Measurements from ENCODE around the gene ST14. TPM values are rescaled to one million over a fixed set of nuclear protein-coding genes. Genes with fewer than 3 reads are reported as not detected.
"Not testable (repeated sequence)": the region's sequence is repeated elsewhere in the genome, so short reads cannot be mapped to it uniquely, and the experiment has no call there.

Gene ST14
- total RNA-seq, 1 donor from 2014 or later = 0.10 TPM

- DNase-seq (ENCODE audit: low spot score) = no peak
- Mint-ChIP-seq H3K4me1 (ENCODE audit: low read depth) (no peaks in the 10 kb centered on the region), H3K36me3 (ENCODE audit: low read depth) (peaks cover 8% of the 10 kb centered on the region), H3K4me3 (ENCODE audit: unreplicated experiment) (no peak overlapping the region), H3K27ac (ENCODE audit: unreplicated experiment) (no peak overlapping the region), H3K9me3 (ENCODE audit: low read depth) (peaks cover 8% of the 10 kb centered on the region), H3K27me3 (ENCODE audit: low read depth) (no peaks in the 10 kb centered on the region)
- TF ChIP-seq CTCF (IDR thresholded peaks at IDR 0.05) = no peak
These were observed 87.7 kb downstream of the ST14 start for GRCh38 chr11:130247319-130247718.

GRCh38 chr11:130249371-130249770 is 89.8 kb downstream of the ST14 start:
- Mint-ChIP-seq H3K4me1 (ENCODE audit: low read depth) (no peaks in the 10 kb centered on the region), H3K9me3 (ENCODE audit: low read depth) (peaks cover 12% of the 10 kb centered on the region), H3K27me3 (ENCODE audit: low read depth) (no peaks in the 10 kb centered on the region), H3K27ac (ENCODE audit: unreplicated experiment) (no peak overlapping the region), H3K4me3 (ENCODE audit: unreplicated experiment) (no peak overlapping the region), H3K36me3 (ENCODE audit: low read depth) (peaks cover 10% of the 10 kb centered on the region)
- no peak for DNase-seq (ENCODE audit: low spot score)
- TF ChIP-seq CTCF (IDR thresholded peaks at IDR 0.05) = no peak

GRCh38 chr11:130249929-130250328 is 90.3 kb downstream of the ST14 start:
- not testable (repeated sequence) for H3K27me3 Mint-ChIP-seq (ENCODE audit: low read depth); DNase-seq (ENCODE audit: low spot score)
- H3K36me3 Mint-ChIP-seq (ENCODE audit: low read depth) = peaks cover 10% of the 10 kb centered on the region

GRCh38 chr11:130251763-130252162 is 92.2 kb downstream of the ST14 start:
- not testable (repeated sequence) for H3K4me1 Mint-ChIP-seq (ENCODE audit: low read depth); H3K27me3 Mint-ChIP-seq (ENCODE audit: low read depth); H3K4me3 Mint-ChIP-seq (ENCODE audit: unreplicated experiment); H3K27ac Mint-ChIP-seq (ENCODE audit: unreplicated experiment); DNase-seq (ENCODE audit: low spot score)
- H3K9me3 Mint-ChIP-seq (ENCODE audit: low read depth) = peaks cover 12% of the 10 kb centered on the region
- H3K36me3 Mint-ChIP-seq (ENCODE audit: low read depth) = peaks cover 15% of the 10 kb centered on the region

More at GRCh38 chr11:130249929-130250328, 90.3 kb downstream of the ST14 start:
- not testable (repeated sequence) for H3K27ac Mint-ChIP-seq (ENCODE audit: unreplicated experiment); H3K4me3 Mint-ChIP-seq (ENCODE audit: unreplicated experiment); H3K4me1 Mint-ChIP-seq (ENCODE audit: low read depth)
- H3K9me3 Mint-ChIP-seq (ENCODE audit: low read depth) = peaks cover 12% of the 10 kb centered on the region

Other genes with a start within 250 kb of the ST14 start
- 7.6 to 13.1 TPM (median 8.2 TPM) in 3 replicates for gene PRDM10, start 156.9 kb upstream of the ST14 start, total RNA-seq
- 355 to 358 TPM (median 358 TPM) in 3 replicates for gene APLP2, start 89.9 kb upstream of the ST14 start, total RNA-seq
- gene ZBTB44, start 155.1 kb downstream of the ST14 start, total RNA-seq = 18.4 to 25.3 TPM (median 21.2 TPM) in 3 replicates

Data from chondrocyte (in vitro differentiated cells).